K562 (cell line): ENCODE data around the gene SLC17A2. TPM values are rescaled to one million over a fixed set of nuclear protein-coding genes. Genes with fewer than 3 reads are reported as not detected.

Source experiments
- ATAC-seq: fragments of 200-7000 bp; cut with Tn5 transposase; 3 replicates; pipeline ENCODE4 v1.9.1; 2020; ENCODE audit warnings: moderate library complexity
- BruUV-seq: library from RNA; stranded (reverse); fragments of 400-500 nt; replicated peaks from 2 replicates; lab custom pipeline; 2021; lab: Mats Ljungman, UMichigan
- CTCF ChIA-PET: fragments of 300-600 bp; formaldehyde crosslinking; extraction: SDS; loops from one replicate; lab custom pipeline; 2021; ENCODE audit warnings: low intra/inter-chr PET ratio; lab: Yijun Ruan, JAX
- POLR2A ChIA-PET: fragments of 300-600, 350-650 bp; sonication (Branson Sonifier 250); formaldehyde crosslinking; extraction: SDS; loops from one replicate; lab custom pipeline; 2021; ENCODE audit warnings: antibody characterized with exemption, inconsistent platforms; lab: Yijun Ruan, JAX
- DNase-seq, 4 experiments: peaks; one replicate each; pipeline versions ENCODE4 v3.0.0 to v3.0.0-alpha.2; 2011 to 2018; ENCODE audit warnings: low spot score in 3 of 4, mixed read lengths in 3 of 4; ENCODE audit errors: extremely low read depth in 1 of 4
- FAIRE-seq: peaks from 2 replicates; lab custom pipeline; 2011; peaks lifted over from hg19 to GRCh38; lab: Jason Lieb, UNC
- H2AFZ ChIP-seq: 2 replicates; pipeline ENCODE4 v1.6.0; 2011; ENCODE audit warnings: low read depth, low read length, control low read depth, inconsistent platforms
- H3K27ac ChIP-seq: fragments of 200-600 bp; 3 replicates; pipeline ENCODE4 v1.8.0; 2011; ENCODE audit warnings: low read depth, mild to moderate bottlenecking, control low read depth, inconsistent platforms, low read length, moderate library complexity, mixed read lengths; ENCODE audit errors: extremely low read depth
- H3K27me3 ChIP-seq, 2 experiments: fragments of 300-600 bp in 1 of 2; 2 replicates in 1 of 2; 3 replicates in 1 of 2; pipeline versions ENCODE4 v1.6.0 to v1.8.0; 2011; ENCODE audit warnings: inconsistent platforms in 2 of 2, low read length in 2 of 2, mild to moderate bottlenecking in 1 of 2, mixed read lengths in 1 of 2, moderate library complexity in 1 of 2; ENCODE audit not compliant: control insufficient read depth in 2 of 2, insufficient read depth in 2 of 2
- H3K36me3 ChIP-seq: fragments of 300-600 bp; 3 replicates; pipeline ENCODE4 v1.8.0; 2011; ENCODE audit warnings: mild to moderate bottlenecking, low read length, inconsistent platforms; ENCODE audit not compliant: control insufficient read depth, insufficient read depth
- H3K4me1 ChIP-seq, 2 experiments: fragments of 200-600 bp in 1 of 2; replicated peaks in 1 of 2; 2 replicates in 1 of 2; 3 replicates in 1 of 2; pipeline versions ENCODE4 v1.5.1 to v1.8.0; 2011; ENCODE audit warnings: inconsistent platforms in 2 of 2, low read length in 2 of 2, mild to moderate bottlenecking in 1 of 2, mixed read lengths in 1 of 2, moderate library complexity in 1 of 2; ENCODE audit not compliant: control insufficient read depth in 2 of 2, insufficient read depth in 2 of 2
- H3K4me2 ChIP-seq: 2 replicates; pipeline ENCODE4 v1.6.1; 2011; ENCODE audit warnings: low read length, control low read depth, inconsistent platforms, mixed read lengths; ENCODE audit not compliant: insufficient read depth
- H3K4me3 ChIP-seq: fragments of 200-600 bp; sonication (generic), shearing (Covaris generic); 2 replicates; pipeline ENCODE4 v1.5.1; 2016; ENCODE audit warnings: control low read depth, inconsistent platforms
- H3K79me2 ChIP-seq: fragments of 200-600 bp; 3 replicates; pipeline ENCODE4 v1.8.0; 2011; ENCODE audit warnings: low read length, inconsistent platforms; ENCODE audit not compliant: control insufficient read depth, insufficient read depth
- H3K9ac ChIP-seq, 2 experiments: 2 replicates each; pipeline versions ENCODE4 v1.6.0 to v1.6.1; 2011; ENCODE audit warnings: low read depth in 2 of 2, low read length in 2 of 2, control low read depth in 1 of 2, inconsistent platforms in 1 of 2, mild to moderate bottlenecking in 1 of 2, mixed read lengths in 1 of 2; ENCODE audit not compliant: insufficient read depth in 1 of 2
- H3K9me1 ChIP-seq: one replicate; pipeline ENCODE4 v1.6.0; 2011; ENCODE audit warnings: inconsistent platforms, mild to moderate bottlenecking, low read length, moderate library complexity; ENCODE audit not compliant: control insufficient read depth, insufficient read depth
- H3K9me3 ChIP-seq: replicated peaks from 2 replicates; pipeline ENCODE4 v1.5.1; 2011; ENCODE audit warnings: low read depth, low read length, inconsistent platforms; ENCODE audit not compliant: control insufficient read depth, insufficient read depth
- H4K20me1 ChIP-seq: replicated peaks from 2 replicates; pipeline ENCODE4 v1.6.1; 2011; ENCODE audit warnings: low read length, inconsistent platforms, mixed read lengths; ENCODE audit not compliant: control insufficient read depth, insufficient read depth
- ATF3 ChIP-seq, 2 experiments: fragments of 450-650 bp in 1 of 2; sonication (generic) in 1 of 2; formaldehyde crosslinking in 1 of 2; IDR thresholded peaks in 1 of 2; conservative IDR thresholded peaks in 1 of 2; 2 replicates each; pipeline versions ENCODE4 v1.6.1 to v1.8.1; 2016 to 2023; ENCODE audit warnings: mild to moderate bottlenecking in 2 of 2, moderate library complexity in 2 of 2, inconsistent platforms in 1 of 2, missing genetic modification reagents in 1 of 2
- CBFA2T2 ChIP-seq: fragments of 450-650 bp; conservative IDR thresholded peaks from 2 replicates; pipeline ENCODE4 v1.6.1; 2017; ENCODE audit warnings: mild to moderate bottlenecking
- CC2D1A ChIP-seq: fragments of 450-650 bp; IDR thresholded peaks from 2 replicates; pipeline ENCODE4 v1.6.1; 2017; ENCODE audit warnings: mild to moderate bottlenecking
- CEBPB ChIP-seq: fragments of 450-650 bp; IDR thresholded peaks from 2 replicates; pipeline ENCODE4 v1.6.1; 2016; ENCODE audit warnings: missing genetic modification characterization, missing compliant biosample characterization
- EP300 ChIP-seq: IDR thresholded peaks from 2 replicates; pipeline ENCODE4 v1.6.1; 2012; ENCODE audit warnings: low read length, improper control_type of control experiment
- MTA3 ChIP-seq: fragments of 450-650 bp; formaldehyde crosslinking; IDR thresholded peaks from 2 replicates; pipeline ENCODE4 v1.6.1; 2017; ENCODE audit warnings: mild to moderate bottlenecking, borderline replicate concordance
- MYBL2 ChIP-seq, 2 experiments: fragments of 450-650 bp in 1 of 2; sonication (generic) in 1 of 2; formaldehyde crosslinking in 1 of 2; IDR thresholded peaks; 2 replicates each; pipeline versions ENCODE4 v1.6.1 to v1.8.1; 2017 to 2022; ENCODE audit warnings: borderline replicate concordance in 1 of 2, inconsistent platforms in 1 of 2, low read depth in 1 of 2, mild to moderate bottlenecking in 1 of 2, missing genetic modification reagents in 1 of 2, moderate library complexity in 1 of 2
- NR2C2 ChIP-seq, 2 experiments: fragments of 200-800 bp in 1 of 2; sonication (Bioruptor generic) in 1 of 2; sonication (generic) in 1 of 2; formaldehyde crosslinking in 1 of 2; IDR thresholded peaks; 2 replicates each; pipeline versions ENCODE4 v1.6.1 to v1.8.0; 2016 to 2022; ENCODE audit warnings: mild to moderate bottlenecking in 1 of 2, missing compliant biosample characterization in 1 of 2, missing genetic modification characterization in 1 of 2, missing genetic modification reagents in 1 of 2
- NRF1 ChIP-seq, 2 experiments: fragments of 450-650 bp; IDR thresholded peaks in 1 of 2; conservative IDR thresholded peaks in 1 of 2; 2 replicates each; pipeline ENCODE4 v1.6.1; 2014; ENCODE audit warnings: mild to moderate bottlenecking in 2 of 2
- POLR2H ChIP-seq: IDR thresholded peaks from 2 replicates; pipeline ENCODE4 v1.6.1; 2016; ENCODE audit warnings: missing genetic modification characterization, low read depth, mild to moderate bottlenecking, control low read depth, missing compliant biosample characterization, moderate library complexity
- TAL1 ChIP-seq: fragments of 450-650 bp; IDR thresholded peaks from 2 replicates; pipeline ENCODE4 v1.6.1; 2016; ENCODE audit warnings: mild to moderate bottlenecking
- ZNF175 ChIP-seq: fragments of 200-800 bp; sonication (Bioruptor generic); IDR thresholded peaks from 2 replicates; pipeline ENCODE4 v1.6.1; 2016; ENCODE audit warnings: low read depth, mild to moderate bottlenecking, missing genetic modification characterization, missing compliant biosample characterization
- WGBS: fragments of 100-300 bp; shearing (Covaris generic); methylation state at CpG from one replicate; pipeline ENCODE4 v1.1.6; 2016; ENCODE audit warnings: low coverage, mixed read lengths; ENCODE audit not compliant: insufficient coverage; ENCODE audit errors: missing lambda C conversion rate; 5-methylcytosine and 5-hydroxymethylcytosine counted together
- in situ Hi-C: fragments of 300-500 bp; cut with MboI; formaldehyde crosslinking; loops from 4 replicates; pipeline ENCODE4 v1.15.0; 2018; ENCODE audit warnings: inconsistent platforms, mixed read lengths
- intact Hi-C: fragments of 100-400 bp; cut with micrococcal nuclease; formaldehyde crosslinking; loops from 2 replicates; pipeline ENCODE4 v1.14.2; 2022
- polyA plus RNA-seq, 8 experiments: library from polyadenylated mRNA; depleted of rRNA in 4 of 8; stranded (reverse) in 5 of 8; unstranded in 3 of 8; fragments of >200 nt; fragmentation: Nextera tagmentation in 2 of 8; fragmentation: Illumina TruSeq in 1 of 8; extraction: Ambion mirVana in 2 of 8; extraction: Trizol in 1 of 8; gene quantifications; 2 replicates each; pipeline versions ENCODE4 v1.2.1 to v1.2.3, GENCODE V29; 2011 to 2014; ENCODE audit warnings: inconsistent platforms in 1 of 8, missing spikeins in 1 of 8
- total RNA-seq, 7 experiments: library from RNA; depleted of rRNA in 6 of 7; stranded (reverse); fragments of >200 nt in 6 of 7; fragmentation: Illumina TruSeq in 2 of 7; extraction: Trizol in 2 of 7; gene quantifications; 2 replicates each; pipeline versions ENCODE4 v1.2.1 to v1.2.3, GENCODE V29; 2011 to 2021; ENCODE audit warnings: low replicate concordance in 1 of 7
- TF ChIP-seq, protein P1 (sequence below): fragments of 200-800 bp; sonication (Bioruptor generic); IDR thresholded peaks from 2 replicates; pipeline ENCODE4 v1.6.1; 2017; ENCODE audit warnings: missing genetic modification characterization, missing compliant biosample characterization
- TF ChIP-seq, protein P2 (sequence below), 3 experiments: fragments of 200-800 bp in 1 of 3; sonication (Bioruptor generic) in 1 of 3; sonication (generic) in 1 of 3; formaldehyde crosslinking in 1 of 3; IDR thresholded peaks; 2 replicates each; pipeline versions ENCODE4 v1.6.1 to v1.8.0; 2016 to 2022; ENCODE audit warnings: mild to moderate bottlenecking in 2 of 3, missing compliant biosample characterization in 2 of 3, missing genetic modification characterization in 2 of 3, missing genetic modification reagents in 1 of 3

Gene SLC17A2
- total and polyA plus RNA-seq, 9 of the 15 experiments (the other 6 are each of a cell fraction or from before 2014, with no cell fraction given): not detected

DNA sequence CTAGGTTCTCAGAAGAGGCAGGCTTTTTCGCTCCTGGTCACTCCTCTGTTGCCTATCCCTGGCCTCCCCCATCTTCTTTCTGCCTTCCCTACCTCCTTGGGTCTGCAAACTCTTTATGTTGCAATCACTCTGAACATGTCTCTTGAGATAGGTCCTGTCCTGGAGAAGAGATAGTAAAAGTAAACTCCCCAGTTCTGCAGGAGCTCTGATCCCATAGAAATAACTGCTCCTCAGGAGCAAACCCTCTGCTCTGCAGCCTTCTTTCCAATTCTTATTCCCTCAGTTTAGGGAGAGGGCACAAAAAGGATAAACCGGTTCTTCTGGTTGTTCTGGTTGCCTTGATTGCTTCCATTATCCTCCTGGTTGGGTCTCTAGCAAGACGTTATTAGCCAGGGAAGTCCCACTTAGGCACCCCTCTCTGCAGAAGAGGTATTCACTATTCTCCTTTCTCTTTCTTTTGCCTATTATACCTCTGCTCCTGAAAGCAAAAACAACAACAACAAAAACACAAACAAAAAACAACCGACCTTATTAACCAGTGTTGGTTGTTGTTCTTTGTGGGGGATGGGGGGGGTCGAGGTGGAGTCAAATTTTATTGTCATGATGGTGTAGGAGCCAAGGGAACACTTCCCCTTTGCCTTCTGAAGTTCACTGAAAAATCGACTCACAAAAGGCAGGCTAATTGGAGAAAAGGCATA, 33.1 kb upstream of the SLC17A2 start:
- Histone ChIP-seq H2AFZ (peak overlapping the region; percentile 4; the same call in 1 of the 2 replicates), H3K4me2 (peak overlapping the region; percentile 83), H3K36me3 (peaks cover 25% of the 10 kb centered on the region; the same call in 2 of the 3 replicates), H3K27me3 (no peaks in the 10 kb centered on the region), H3K27ac (peak overlapping the region; percentile 12; the same call in 1 of the 3 replicates), H3K79me2 (peaks cover 11% of the 10 kb centered on the region), H3K4me1 (peaks cover 6 to 12% of the 10 kb centered on the region in 2 experiments; a peak in 3 of 5 replicates), H3K9me1 (no peaks in the 10 kb centered on the region), H3K9me3 (peaks cover 14% of the 10 kb centered on the region), H3K4me3 (peak overlapping the region; percentile 51), H3K9ac (peak overlapping the region; percentile 24 to 59; a peak in 3 of 4 replicates), H4K20me1 (no peaks in the 10 kb centered on the region)
- FAIRE-seq (peak; percentile 35), ATAC-seq (peak; percentile 72), DNase-seq (peak; percentile 41 to 59 (median 48))
- WGBS: 5% methylated on average over 5 of the region's 6 CpGs
- CTCF ChIA-PET: no interaction called here
- in situ Hi-C loops: no loop called here
- intact Hi-C loops: no loop called here
- POLR2A ChIA-PET: interaction anchor here (0.7 to 3.0 kb wide), 7 partner anchors 11 to 90 kb away, joined by 3 to 16 read pairs (median 3); a partner anchor contains a TSS
- BruUV-seq: no TSS peak
- TF ChIP-seq MTA3: no peak
- TF ChIP-seq POLR2H: no peak
- TF ChIP-seq EP300: peak; percentile 21; the same call in 1 of the 2 replicates
- no peak for TF ChIP-seq NRF1 (conservative IDR thresholded peaks at IDR 0.05 in 1 of 2, IDR thresholded peaks at IDR 0.05 in 1 of 2)
- TF ChIP-seq MYBL2 (IDR thresholded peaks at IDR 0.05; ENCODE audit: low read depth): no peak
- no peak for TF ChIP-seq MYBL2 (CRISPR knock-in tag; IDR thresholded peaks at IDR 0.05; ENCODE audit: borderline replicate concordance)
- TF ChIP-seq ZNF175 (CRISPR knock-in tag): peak; percentile 14; the same call in 1 of the 2 replicates
- no peak for TF ChIP-seq NR2C2 (CRISPR knock-in tag; IDR thresholded peaks at IDR 0.05)
- TF ChIP-seq NR2C2 (tag; IDR thresholded peaks at IDR 0.05): no peak
- peak; percentile 93 for TF ChIP-seq CEBPB
- TF ChIP-seq CC2D1A: no peak
- TF ChIP-seq, protein P1, sequence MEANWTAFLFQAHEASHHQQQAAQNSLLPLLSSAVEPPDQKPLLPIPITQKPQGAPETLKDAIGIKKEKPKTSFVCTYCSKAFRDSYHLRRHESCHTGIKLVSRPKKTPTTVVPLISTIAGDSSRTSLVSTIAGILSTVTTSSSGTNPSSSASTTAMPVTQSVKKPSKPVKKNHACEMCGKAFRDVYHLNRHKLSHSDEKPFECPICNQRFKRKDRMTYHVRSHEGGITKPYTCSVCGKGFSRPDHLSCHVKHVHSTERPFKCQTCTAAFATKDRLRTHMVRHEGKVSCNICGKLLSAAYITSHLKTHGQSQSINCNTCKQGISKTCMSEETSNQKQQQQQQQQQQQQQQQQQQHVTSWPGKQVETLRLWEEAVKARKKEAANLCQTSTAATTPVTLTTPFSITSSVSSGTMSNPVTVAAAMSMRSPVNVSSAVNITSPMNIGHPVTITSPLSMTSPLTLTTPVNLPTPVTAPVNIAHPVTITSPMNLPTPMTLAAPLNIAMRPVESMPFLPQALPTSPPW (CRISPR knock-in tag): peak; percentile 48
- 0 out of 2 replicates have a peak, but pooled peaks have one; percentile 18 for TF ChIP-seq ATF3 (IDR thresholded peaks at IDR 0.05)
- no peak for TF ChIP-seq ATF3 (CRISPR knock-in tag; conservative IDR thresholded peaks at IDR 0.05)
- TF ChIP-seq, protein P2, sequence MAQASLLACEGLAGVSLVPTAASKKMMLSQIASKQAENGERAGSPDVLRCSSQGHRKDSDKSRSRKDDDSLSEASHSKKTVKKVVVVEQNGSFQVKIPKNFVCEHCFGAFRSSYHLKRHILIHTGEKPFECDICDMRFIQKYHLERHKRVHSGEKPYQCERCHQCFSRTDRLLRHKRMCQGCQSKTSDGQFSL (CRISPR knock-in tag; IDR thresholded peaks at IDR 0.05): no peak
- TF ChIP-seq, protein P2 (tag; IDR thresholded peaks at IDR 0.05): 0 out of 4 replicates have a peak, but pooled peaks of 1 of the 2 experiments have one; percentile 20
- peak; percentile 34; the same call in 1 of the 2 replicates for TF ChIP-seq CBFA2T2
- TF ChIP-seq TAL1: peak; percentile 29; the same call in 1 of the 2 replicates
